ENCODE measurements around the gene ZNF407. TPM values are rescaled to one million over a fixed set of nuclear protein-coding genes. Genes with fewer than 3 reads are reported as not detected.

Gene ZNF407
- total RNA-seq, 6 experiments from 2014 or later: 4.3 to 8.0 (median 5.7) TPM

- Histone ChIP-seq H3K4me3 (no peak overlapping the region), H3K27me3 (no peaks in the 10 kb centered on the region), H3K4me1 (peaks cover 0 to 10% (median 0%) of the 10 kb centered on the region in 4 donors), H3K36me3 (no peaks in the 10 kb centered on the region), H3K9me3 (no peaks in the 10 kb centered on the region), H3K27ac (no peak overlapping the region)
- intact Hi-C loops (cut with DNase I): no loop called here
- DNase-seq: no peak
- TF ChIP-seq CTCF (IDR thresholded peaks at IDR 0.05) (no peak), POLR2A (IDR thresholded peaks at IDR 0.05) (no peak)
- no peak for ATAC-seq
- 67% methylated on average over 2 of the region's 2 CpGs for WGBS (ENCODE audit: insufficient coverage, low coverage, low lambda C conversion rate, missing lambda C conversion rate)
These were observed 120.6 kb downstream of the ZNF407 start for GRCh38 chr18:74718312-74718711.

- peaks cover 0 to 8% (median 2%) of the 10 kb centered on the region in 4 donors for H3K4me1 ChIP-seq
- intact Hi-C loops (cut with DNase I): no loop called here
- 54% methylated on average over 2 of the region's 2 CpGs for WGBS (ENCODE audit: insufficient coverage, low coverage, low lambda C conversion rate, missing lambda C conversion rate)
- no peaks in the 10 kb centered on the region for H3K36me3 ChIP-seq
- no peak overlapping the region for H3K27ac ChIP-seq
- H3K9me3 ChIP-seq: no peaks in the 10 kb centered on the region
- peak in 1 of 4 donors; percentile 23 for ATAC-seq
- no peak overlapping the region for H3K4me3 ChIP-seq
- no peaks in the 10 kb centered on the region for H3K27me3 ChIP-seq
- DNase-seq: no peak
- TF ChIP-seq CTCF (IDR thresholded peaks at IDR 0.05): no peak
- no peak for TF ChIP-seq POLR2A (IDR thresholded peaks at IDR 0.05)
These were observed 124.6 kb downstream of the ZNF407 start for GRCh38 chr18:74722237-74722636.

GRCh38 chr18:74724186-74724585 lies 126.5 kb downstream of the ZNF407 start:
- no peak overlapping the region for H3K27ac ChIP-seq
- H3K27me3 ChIP-seq: no peaks in the 10 kb centered on the region
- no peak for TF ChIP-seq POLR2A (IDR thresholded peaks at IDR 0.05)
- TF ChIP-seq CTCF (IDR thresholded peaks at IDR 0.05): no peak
- no peaks in the 10 kb centered on the region for H3K36me3 ChIP-seq
- DNase-seq (no peak), ATAC-seq (no peak)
- no peak overlapping the region for H3K4me3 ChIP-seq
- 88% methylated on average over 1 of the region's 1 CpG for WGBS (ENCODE audit: insufficient coverage, low coverage, low lambda C conversion rate, missing lambda C conversion rate)
- H3K9me3 ChIP-seq: no peaks in the 10 kb centered on the region
- H3K4me1 ChIP-seq: peaks cover 0 to 8% (median 2%) of the 10 kb centered on the region in 4 donors
- intact Hi-C loops (cut with DNase I): no loop called here

GRCh38 chr18:74725690-74726089 lies 128.0 kb downstream of the ZNF407 start:
- Histone ChIP-seq H3K4me1 (peaks cover 0 to 8% (median 2%) of the 10 kb centered on the region in 4 donors), H3K27me3 (no peaks in the 10 kb centered on the region), H3K4me3 (no peak overlapping the region), H3K27ac (no peak overlapping the region), H3K36me3 (no peaks in the 10 kb centered on the region), H3K9me3 (no peaks in the 10 kb centered on the region)
- TF ChIP-seq CTCF (IDR thresholded peaks at IDR 0.05) (no peak), POLR2A (IDR thresholded peaks at IDR 0.05) (no peak)
- intact Hi-C loops (cut with DNase I): no loop called here
- ATAC-seq (peak; percentile 39 to 82 (median 64)), DNase-seq (no peak)
- 48% methylated on average over 3 of the region's 3 CpGs for WGBS (ENCODE audit: insufficient coverage, low coverage, low lambda C conversion rate, missing lambda C conversion rate)

GRCh38 chr18:74728586-74728985 lies 130.9 kb downstream of the ZNF407 start:
- no peak for TF ChIP-seq CTCF (IDR thresholded peaks at IDR 0.05)
- no peak for TF ChIP-seq POLR2A (IDR thresholded peaks at IDR 0.05)
- DNase-seq (no peak), ATAC-seq (no peak)
- Histone ChIP-seq H3K36me3 (no peaks in the 10 kb centered on the region), H3K27me3 (no peaks in the 10 kb centered on the region), H3K27ac (no peak overlapping the region), H3K4me3 (no peak overlapping the region), H3K9me3 (no peaks in the 10 kb centered on the region), H3K4me1 (peaks cover 0 to 21% (median 6%) of the 10 kb centered on the region in 4 donors)
- 100% methylated on average over 5 of the region's 5 CpGs for WGBS (ENCODE audit: insufficient coverage, low coverage, low lambda C conversion rate, missing lambda C conversion rate)
- intact Hi-C loops (cut with DNase I): no loop called here
